ENCODE measurements around the gene MN1.

- TF ChIP-seq CTCF (IDR thresholded peaks at IDR 0.05), result no peak
- TF ChIP-seq POLR2A (IDR thresholded peaks at IDR 0.05), result no peak
- no peak for TF ChIP-seq POLR2AphosphoS5 (IDR thresholded peaks at IDR 0.05; ENCODE audit: insufficient read depth in 1 of 2, low read depth in 1 of 2)
Observed at GRCh38 chr22:27776650-27776958, 25.0 kb downstream of the MN1 start.

All from vagina (tissue), 2 donors.